Stimulated activated naive CD8-positive, alpha-beta T cell treated with anti-CD3 and anti-CD28 coated beads, Interleukin-15, amount 100 ng/mL, for 72 hours (primary cell): ENCODE measurements around the gene SCP2.

Source experiments
- ATAC-seq: fragments of 150-1000 bp; cut with Tn5 transposase; 2 replicates; pipeline ENCODE4 v1.10.0; 2021; ENCODE audit warnings: mild to moderate bottlenecking, moderate library complexity
- DNase-seq, 2 donors: peaks; one replicate each; pipeline ENCODE4 v3.0.0; 2021 to 2022
- H3K27ac Mint-ChIP-seq, 2 donors: one replicate each; pipeline ENCODE4 v1.8.0; 2022; ENCODE audit warnings: mild to moderate bottlenecking in 2 of 2, mixed read lengths in 2 of 2, moderate library complexity in 2 of 2
- H3K27me3 Mint-ChIP-seq: one replicate; pipeline ENCODE4 v1.8.0; 2022; ENCODE audit warnings: mixed read lengths
- H3K4me1 Mint-ChIP-seq: one replicate; pipeline ENCODE4 v1.8.0; 2022; ENCODE audit warnings: mild to moderate bottlenecking, mixed read lengths
- H3K4me3 Mint-ChIP-seq, 2 donors: one replicate each; pipeline ENCODE4 v1.8.0; 2022; ENCODE audit warnings: mild to moderate bottlenecking in 2 of 2, mixed read lengths in 2 of 2, moderate library complexity in 1 of 2
- H3K9me3 Mint-ChIP-seq, 2 donors: one replicate each; pipeline ENCODE4 v1.8.0; 2022; ENCODE audit warnings: mixed read lengths in 2 of 2

Gene SCP2

DNA sequence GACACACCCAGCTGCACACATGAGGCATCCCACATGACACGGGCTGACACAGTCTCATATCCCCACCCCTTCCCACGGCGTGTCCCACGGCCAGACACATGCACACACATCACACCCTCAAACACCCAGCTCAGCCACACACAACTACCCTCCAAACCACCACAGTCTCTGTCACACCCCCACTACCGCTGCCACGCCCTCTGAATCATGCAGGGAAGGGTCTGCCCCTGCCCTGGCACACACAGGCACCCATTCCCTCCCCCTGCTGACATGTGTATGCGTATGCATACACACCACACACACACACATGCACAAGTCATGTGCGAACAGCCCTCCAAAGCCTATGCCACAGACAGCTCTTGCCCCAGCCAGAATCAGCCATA, 157.5 kb downstream of the SCP2 start:
- Mint-ChIP-seq H3K27ac (peak overlapping the region in 1 of 2 donors; percentile 12), H3K27me3 (no peaks in the 10 kb centered on the region), H3K4me1 (no peaks in the 10 kb centered on the region), H3K9me3 (no peaks in the 10 kb centered on the region), H3K4me3 (no peak overlapping the region)
- ATAC-seq (no peak), DNase-seq (no peak)

- H3K27me3 Mint-ChIP-seq = no peaks in the 10 kb centered on the region
Measured at GRCh38 chr1:53085405-53085804, 158.3 kb downstream of the SCP2 start.

DNA sequence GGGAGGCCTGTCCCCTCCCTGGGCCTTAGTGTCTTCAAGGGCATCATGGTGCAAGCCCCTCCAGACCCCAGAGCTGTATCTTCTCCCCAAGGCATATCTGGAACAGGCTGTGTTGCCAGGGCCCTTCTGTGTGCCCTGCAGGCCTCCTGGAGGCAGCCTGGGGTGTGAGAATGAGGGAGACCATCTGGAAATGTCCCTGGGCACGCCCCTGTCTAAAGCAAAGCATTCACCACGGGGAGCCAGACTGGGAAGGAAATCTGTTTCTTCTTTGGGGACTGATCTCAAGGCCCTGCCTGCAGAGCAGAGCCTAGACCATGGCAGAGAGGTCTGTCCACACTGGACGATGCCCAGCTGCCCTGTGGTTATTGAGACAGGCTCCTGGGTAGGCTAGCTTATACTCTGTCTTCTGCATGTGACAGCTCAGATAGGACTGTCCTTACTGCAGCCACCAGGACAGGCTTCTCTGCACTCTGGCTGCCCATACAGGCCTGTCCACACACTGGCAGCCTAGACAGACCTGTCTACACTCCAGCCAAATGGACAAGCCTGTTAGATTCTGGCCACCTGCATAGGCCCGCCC, 159.5 kb downstream of the SCP2 start:
- H3K27ac Mint-ChIP-seq = no peak overlapping the region
- no peak for DNase-seq

More at GRCh38 chr1:53085405-53085804, 158.3 kb downstream of the SCP2 start:
- DNase-seq (no peak), ATAC-seq (no peak)
- no peak overlapping the region for H3K27ac Mint-ChIP-seq
- H3K9me3 Mint-ChIP-seq = no peaks in the 10 kb centered on the region
- H3K4me3 Mint-ChIP-seq = no peak overlapping the region
- no peaks in the 10 kb centered on the region for H3K4me1 Mint-ChIP-seq

DNA sequence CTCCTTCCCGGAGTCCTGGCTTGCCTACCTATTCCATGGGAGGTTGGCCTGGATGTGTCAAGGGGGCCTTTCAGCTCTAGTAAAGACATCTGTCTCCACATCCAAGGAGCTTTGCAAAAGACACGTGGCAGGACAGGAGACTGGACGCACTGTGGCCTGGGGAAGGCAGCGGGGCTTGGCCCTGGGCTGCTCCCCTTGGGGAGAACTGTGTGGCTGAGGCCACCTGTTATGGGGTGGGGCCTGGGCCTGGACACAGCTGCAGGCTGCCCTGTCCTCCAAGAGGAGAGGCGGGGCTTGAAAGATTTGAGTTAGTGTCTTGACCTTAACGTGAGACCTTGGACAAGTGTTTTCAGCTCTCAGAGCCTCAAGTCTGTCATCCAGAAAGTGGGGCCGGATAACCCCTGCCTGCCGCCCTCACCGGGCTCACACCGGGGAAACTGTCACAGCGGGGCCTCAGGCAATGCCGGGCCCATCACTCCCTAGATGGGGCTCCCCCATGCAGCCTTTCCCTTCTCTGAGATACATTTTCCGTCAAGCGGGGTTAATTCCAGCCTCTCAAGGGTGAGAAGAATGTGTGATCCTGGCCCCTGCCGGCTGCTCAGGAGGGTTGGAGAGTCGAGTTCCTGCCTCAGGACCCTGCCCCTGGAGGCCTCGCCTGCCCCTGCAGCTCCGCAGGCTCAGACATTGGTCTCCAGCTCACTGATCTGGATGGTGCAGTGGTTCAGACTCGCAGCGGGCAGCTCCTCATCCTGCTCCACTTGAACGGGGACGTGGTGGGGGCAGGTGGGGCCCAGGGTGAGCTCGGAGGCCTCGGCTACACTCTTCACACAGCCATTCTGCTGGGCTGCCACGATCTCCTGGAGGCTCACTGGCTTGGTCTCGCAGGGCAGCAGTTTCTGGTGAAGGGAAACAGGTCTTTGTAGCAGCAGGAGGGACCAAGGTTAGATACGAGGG, 160.5 kb downstream of the SCP2 start:
- ATAC-seq = no peak
- no peak for DNase-seq
- Mint-ChIP-seq H3K4me1 (no peaks in the 10 kb centered on the region), H3K27me3 (no peaks in the 10 kb centered on the region), H3K27ac (no peak overlapping the region), H3K9me3 (no peaks in the 10 kb centered on the region), H3K4me3 (no peak overlapping the region)

More for the DNA sequence above, 159.5 kb downstream of the SCP2 start:
- Mint-ChIP-seq H3K4me1 (no peaks in the 10 kb centered on the region), H3K4me3 (no peak overlapping the region), H3K9me3 (no peaks in the 10 kb centered on the region), H3K27me3 (no peaks in the 10 kb centered on the region)
- no peak for ATAC-seq

DNA sequence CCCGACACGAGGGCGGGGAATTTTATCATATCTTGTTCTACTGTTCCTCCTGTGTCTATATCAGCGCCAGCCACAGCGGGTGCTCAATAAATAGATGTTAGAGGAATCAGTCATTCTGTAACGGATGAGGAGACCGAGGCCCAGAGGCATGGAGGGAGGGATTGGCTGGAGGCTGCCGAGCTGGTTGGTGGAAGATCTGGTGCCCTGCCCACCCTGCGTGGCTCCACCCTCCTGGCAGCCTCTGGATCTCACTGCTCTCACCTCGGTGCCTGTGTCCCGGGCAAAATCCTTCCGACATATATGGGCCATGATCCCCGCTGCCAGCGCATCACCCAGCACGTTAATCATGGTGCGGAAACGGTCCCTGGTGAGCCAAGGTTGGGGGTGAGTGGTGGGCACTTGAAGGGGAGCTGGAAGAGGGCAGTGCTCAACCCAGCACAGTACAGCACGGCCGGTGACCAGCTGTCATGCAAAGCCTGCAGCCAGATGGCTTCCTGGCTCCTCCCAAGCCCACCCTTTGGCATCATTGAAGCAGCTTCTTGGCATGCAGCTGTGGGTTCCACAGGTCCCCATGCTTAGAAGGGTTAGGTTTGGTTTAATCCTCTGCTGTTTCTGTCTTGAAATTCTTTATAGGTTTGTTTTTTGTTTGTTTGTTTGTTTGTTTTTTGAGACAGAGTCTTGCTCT, 161.7 kb downstream of the SCP2 start:
- no peaks in the 10 kb centered on the region for H3K9me3 Mint-ChIP-seq
- no peak for DNase-seq
- H3K27me3 Mint-ChIP-seq = no peaks in the 10 kb centered on the region
- peak overlapping the region in 1 of 2 donors; percentile 74 for H3K27ac Mint-ChIP-seq
- H3K4me1 Mint-ChIP-seq = no peaks in the 10 kb centered on the region
- no peak overlapping the region for H3K4me3 Mint-ChIP-seq
- no peak for ATAC-seq

- no peak for ATAC-seq
- Mint-ChIP-seq H3K27ac (no peak overlapping the region), H3K4me1 (no peaks in the 10 kb centered on the region), H3K4me3 (no peak overlapping the region), H3K9me3 (no peaks in the 10 kb centered on the region), H3K27me3 (no peaks in the 10 kb centered on the region)
- DNase-seq = no peak
Measured at GRCh38 chr1:53089478-53090226, 162.6 kb downstream of the SCP2 start.

DNA sequence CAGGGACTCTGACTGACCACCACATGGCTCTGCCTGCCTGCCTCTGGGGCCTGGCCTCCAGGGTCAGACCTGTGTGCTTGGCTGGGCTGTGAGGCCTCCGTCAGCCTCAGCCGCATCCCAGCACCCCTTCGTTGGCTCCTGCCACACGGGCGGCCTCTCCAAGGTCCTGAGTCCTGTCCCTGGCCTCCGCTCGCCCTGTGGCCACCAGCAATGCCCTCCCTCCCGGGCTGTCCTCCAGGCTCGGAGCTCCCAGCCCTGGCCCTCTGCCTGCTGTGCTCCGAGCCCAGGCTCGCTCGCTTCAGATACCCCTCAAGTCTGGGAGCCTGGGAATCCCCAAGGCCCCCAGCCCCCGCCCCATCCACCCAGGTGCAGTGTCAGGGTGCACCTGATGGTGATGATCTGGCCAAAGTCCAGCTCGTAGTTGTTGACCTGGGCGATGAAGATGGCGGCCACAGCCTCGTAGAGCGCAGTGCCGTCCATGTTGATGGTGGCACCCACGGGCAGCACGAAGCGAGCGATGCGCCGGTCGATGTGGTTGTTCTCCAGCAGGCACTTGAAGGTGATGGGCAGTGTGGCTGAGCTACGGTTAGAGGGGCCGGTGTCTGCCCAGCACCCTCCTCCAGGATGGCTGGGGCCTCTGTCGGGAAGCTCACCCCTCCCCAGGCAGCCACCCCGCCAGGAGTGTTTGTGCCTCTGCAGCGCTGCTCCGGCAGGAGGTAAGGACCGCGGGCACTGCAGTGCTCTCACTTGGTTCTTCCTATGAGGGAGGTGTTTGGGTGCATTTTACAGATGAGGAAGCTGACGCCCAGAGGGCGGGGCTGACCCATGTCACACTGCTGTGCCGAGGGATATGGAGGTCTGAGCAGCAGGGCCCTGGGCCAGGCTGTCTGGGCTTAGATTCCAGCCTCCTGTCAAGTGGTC, 163.4 kb downstream of the SCP2 start:
- DNase-seq (no peak), ATAC-seq (no peak)
- no peaks in the 10 kb centered on the region for H3K27me3 Mint-ChIP-seq
- H3K4me3 Mint-ChIP-seq = no peak overlapping the region
- no peak overlapping the region for H3K27ac Mint-ChIP-seq
- H3K4me1 Mint-ChIP-seq = no peaks in the 10 kb centered on the region
- no peaks in the 10 kb centered on the region for H3K9me3 Mint-ChIP-seq

DNA sequence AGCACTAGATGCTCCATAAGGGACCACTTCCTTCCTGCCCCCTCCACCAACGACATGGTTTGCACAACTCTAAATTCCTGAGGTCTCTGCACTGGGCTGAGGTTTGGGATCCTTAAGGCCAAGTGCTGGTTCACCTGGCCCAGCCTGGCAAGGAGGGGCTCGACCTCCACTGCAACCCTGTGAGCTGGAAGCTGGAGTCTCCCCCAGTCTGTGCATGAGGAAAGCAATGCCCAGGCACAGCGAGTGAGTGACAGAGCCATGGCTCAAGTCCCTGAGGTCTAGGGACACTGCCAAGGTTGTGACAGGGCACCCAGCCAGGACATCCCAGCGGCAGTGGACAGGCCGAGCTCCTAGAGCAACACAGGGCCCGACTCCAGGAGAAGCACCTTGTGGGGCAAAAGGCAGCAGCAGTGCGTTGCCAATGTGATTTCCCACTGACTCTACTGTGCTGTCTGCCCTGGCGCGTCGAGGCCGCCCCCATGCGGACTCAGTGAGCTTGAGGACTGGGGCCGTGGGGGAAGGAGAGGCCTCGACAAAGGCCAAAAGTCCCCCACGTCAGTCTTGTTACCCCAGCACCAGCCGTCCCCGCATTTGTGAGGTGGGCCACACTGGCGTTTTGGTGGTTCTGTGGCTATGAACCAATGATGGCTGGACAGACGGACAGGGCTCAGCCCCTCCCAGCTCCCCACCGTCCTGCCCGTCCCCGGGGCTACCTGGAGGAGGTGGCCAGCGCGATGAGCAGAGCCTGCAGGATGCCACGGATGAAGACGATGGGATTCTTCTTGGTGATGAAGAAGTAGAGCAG, 165.0 kb downstream of the SCP2 start:
- no peak for DNase-seq
- Mint-ChIP-seq H3K9me3 (no peaks in the 10 kb centered on the region), H3K4me3 (no peak overlapping the region), H3K27ac (no peak overlapping the region), H3K4me1 (no peaks in the 10 kb centered on the region), H3K27me3 (no peaks in the 10 kb centered on the region)
- no peak for ATAC-seq

- Mint-ChIP-seq H3K27me3 (no peaks in the 10 kb centered on the region), H3K27ac (no peak overlapping the region), H3K4me1 (no peaks in the 10 kb centered on the region), H3K9me3 (no peaks in the 10 kb centered on the region), H3K4me3 (no peak overlapping the region)
- ATAC-seq = no peak
- no peak for DNase-seq
Measured at GRCh38 chr1:53092659-53093450, 165.8 kb downstream of the SCP2 start.

GRCh38 chr1:53093451-53093754, 166.3 kb downstream of the SCP2 start:
- Mint-ChIP-seq H3K4me3 (no peak overlapping the region), H3K27me3 (no peaks in the 10 kb centered on the region), H3K4me1 (no peaks in the 10 kb centered on the region), H3K27ac (no peak overlapping the region), H3K9me3 (no peaks in the 10 kb centered on the region)
- no peak for DNase-seq
- no peak for ATAC-seq

DNA sequence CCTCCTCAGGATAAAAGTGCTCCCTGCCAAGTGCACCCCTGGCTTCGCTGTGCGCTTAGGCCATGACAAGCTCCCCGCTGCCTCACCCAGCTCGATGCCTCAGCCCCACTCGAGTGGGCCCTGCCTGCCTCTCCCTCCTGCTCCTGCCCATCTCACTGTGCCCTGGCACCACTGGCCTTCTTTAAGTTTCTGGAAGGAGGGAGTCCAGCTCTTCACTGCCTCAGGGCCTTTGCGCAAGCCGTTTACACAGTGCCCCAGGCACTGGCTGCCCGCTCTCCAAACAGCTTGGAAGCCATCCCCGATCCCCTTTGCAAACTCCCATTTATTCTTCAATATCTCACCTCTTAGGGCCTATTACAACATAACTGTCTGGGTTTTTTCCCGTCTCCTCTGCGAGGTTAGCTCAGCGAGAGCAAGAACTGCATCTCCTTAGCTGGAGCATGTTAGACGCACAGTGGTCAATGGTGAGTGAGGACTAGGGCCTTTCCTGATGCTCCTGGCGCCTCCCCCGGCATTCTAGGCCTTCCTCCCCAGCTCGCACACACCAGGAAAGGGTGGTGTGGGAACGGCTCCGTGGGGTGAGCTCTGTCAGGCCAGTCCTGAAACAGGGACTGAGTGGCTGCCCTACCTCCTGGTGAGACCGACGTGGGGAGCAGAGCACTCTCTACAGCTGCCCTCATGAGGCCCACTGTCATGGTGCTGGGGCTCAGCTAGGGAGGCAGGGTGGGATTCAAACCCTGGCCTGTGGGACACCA, 166.9 kb downstream of the SCP2 start:
- H3K27me3 Mint-ChIP-seq = no peaks in the 10 kb centered on the region
- H3K4me3 Mint-ChIP-seq = no peak overlapping the region
- H3K4me1 Mint-ChIP-seq = no peaks in the 10 kb centered on the region
- H3K9me3 Mint-ChIP-seq = no peaks in the 10 kb centered on the region
- no peak overlapping the region for H3K27ac Mint-ChIP-seq
- no peak for DNase-seq
- ATAC-seq = no peak

DNA sequence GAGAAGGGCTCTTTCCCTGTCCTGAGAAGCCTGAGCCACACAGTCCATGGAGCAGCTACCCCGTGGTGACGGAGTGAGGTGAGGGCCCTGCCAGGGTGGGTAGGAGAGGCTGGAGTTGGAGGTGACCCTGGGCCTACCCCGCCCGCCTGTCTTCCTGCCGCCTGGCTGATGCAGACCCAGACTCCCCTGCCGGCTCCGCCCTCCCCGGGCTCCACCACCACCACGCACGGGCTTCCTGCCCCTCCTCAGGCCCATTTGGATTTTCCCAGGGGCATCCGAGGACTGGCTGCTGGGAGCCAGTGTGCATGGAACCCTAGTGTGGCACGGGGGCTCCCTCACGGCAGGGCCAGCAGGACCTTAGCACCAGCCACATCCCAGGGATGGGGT, 167.4 kb downstream of the SCP2 start:
- Mint-ChIP-seq H3K9me3 (no peaks in the 10 kb centered on the region), H3K27me3 (no peaks in the 10 kb centered on the region), H3K4me1 (no peaks in the 10 kb centered on the region), H3K27ac (no peak overlapping the region), H3K4me3 (no peak overlapping the region)
- DNase-seq (no peak), ATAC-seq (no peak)
